Measurements from ENCODE around the gene AVL9.

DNA sequence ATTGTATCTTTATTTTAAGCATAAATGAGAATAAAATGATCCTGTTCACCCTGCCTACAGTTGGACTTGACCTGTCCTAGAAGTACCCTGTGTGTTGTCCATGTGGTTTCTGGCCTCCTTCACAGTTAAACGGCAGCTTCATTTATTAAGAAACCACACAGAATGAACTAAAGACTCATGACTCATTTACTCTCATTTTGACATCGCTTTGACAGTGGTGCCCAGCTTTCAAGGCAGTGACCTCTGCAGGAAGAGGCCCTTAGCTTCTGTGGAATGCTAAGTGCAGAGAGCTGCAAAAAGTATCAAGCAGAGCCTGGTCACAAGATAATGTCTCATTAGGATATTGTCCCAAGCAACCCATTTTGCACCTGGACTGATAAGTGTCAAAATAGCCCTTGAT, 93.4 kb downstream of the AVL9 start:
- TF ChIP-seq POLR2A (IDR thresholded peaks at IDR 0.05) (no peak), CTCF (IDR thresholded peaks at IDR 0.05) (no peak)

Measured in vagina (tissue), 2 donors.